Smooth muscle cell (in vitro differentiated cells): ENCODE measurements around the gene C21orf91. TPM values are rescaled to one million over a fixed set of nuclear protein-coding genes. Genes with fewer than 3 reads are reported as not detected.

Experiments used
- DNase-seq: peaks from one replicate; lab custom pipeline; 2025; ENCODE audit not compliant: unreplicated experiment; lab: John Stamatoyannopoulos, UW
- H2AFZ ChIP-seq: fragments of 200-600 bp; sonication (generic); 2 replicates; pipeline ENCODE4 v1.6.0; 2016; ENCODE audit warnings: antibody characterized with exemption, low read depth, mild to moderate bottlenecking
- H3F3A ChIP-seq: fragments of 200-600 bp; sonication (generic); 2 replicates; pipeline ENCODE4 v1.6.0; 2017; ENCODE audit warnings: antibody characterized with exemption, low read depth
- H3K27ac ChIP-seq: fragments of 200-600 bp; sonication (generic); 2 replicates; pipeline ENCODE4 v1.5.1; 2016; ENCODE audit warnings: low read depth, mild to moderate bottlenecking
- H3K27me3 ChIP-seq: fragments of 200-600 bp; sonication (generic); 2 replicates; pipeline ENCODE4 v1.6.1; 2016; ENCODE audit warnings: low read depth, mild to moderate bottlenecking
- H3K36me3 ChIP-seq: fragments of 200-600 bp; sonication (generic); 2 replicates; pipeline ENCODE4 v1.5.1; 2016; ENCODE audit warnings: low read depth
- H3K4me1 ChIP-seq: fragments of 200-600 bp; sonication (generic); 2 replicates; pipeline ENCODE4 v1.5.1; 2016; ENCODE audit warnings: low read depth
- H3K4me2 ChIP-seq: fragments of 200-600 bp; sonication (generic); 2 replicates; pipeline ENCODE4 v1.6.0; 2016; ENCODE audit warnings: mild to moderate bottlenecking
- H3K4me3 ChIP-seq: fragments of 200-600 bp; sonication (generic); 2 replicates; pipeline ENCODE4 v1.5.1; 2016; ENCODE audit warnings: mild to moderate bottlenecking
- H3K79me2 ChIP-seq: fragments of 200-600 bp; sonication (generic); 2 replicates; pipeline ENCODE4 v1.6.0; 2016; ENCODE audit warnings: low read depth, mild to moderate bottlenecking
- H3K9ac ChIP-seq: fragments of 200-600 bp; sonication (generic); 2 replicates; pipeline ENCODE4 v1.6.0; 2016; ENCODE audit warnings: low read depth
- H3K9me3 ChIP-seq: fragments of 200-600 bp; sonication (generic); replicated peaks from 2 replicates; pipeline ENCODE4 v1.5.1; 2016; ENCODE audit warnings: low read depth
- H4K20me1 ChIP-seq: fragments of 200-600 bp; sonication (generic); 2 replicates; pipeline ENCODE4 v1.6.0; 2016; ENCODE audit warnings: low read depth
- WGBS: methylation state at CpG from one replicate; pipeline ENCODE4 v1.1.7; 2016; ENCODE audit warnings: low lambda C conversion rate; 5-methylcytosine and 5-hydroxymethylcytosine counted together
- polyA plus RNA-seq: library from polyadenylated mRNA; unstranded; fragments of >200 nt; fragmentation: Nextera tagmentation; extraction: Ambion mirVana; gene quantifications from 2 replicates; pipeline ENCODE4 v1.2.1, GENCODE V29; 2016
- total RNA-seq: library from RNA; depleted of rRNA; stranded (reverse); fragments of >200 nt; gene quantifications from 2 replicates; pipeline ENCODE4 v1.2.3, GENCODE V29; 2014
- TF ChIP-seq, protein P1 (sequence below): fragments of 200-600 bp; sonication (generic); IDR thresholded peaks from 2 replicates; pipeline ENCODE4 v1.5.1; 2017; ENCODE audit warnings: borderline replicate concordance, mild to moderate bottlenecking, antibody characterized with exemption; ENCODE audit not compliant: insufficient read depth, poor library complexity, severe bottlenecking

C21orf91 gene
- total and polyA plus RNA-seq, 2 experiments from 2014 or later = 4.8 to 11.5 TPM

DNA sequence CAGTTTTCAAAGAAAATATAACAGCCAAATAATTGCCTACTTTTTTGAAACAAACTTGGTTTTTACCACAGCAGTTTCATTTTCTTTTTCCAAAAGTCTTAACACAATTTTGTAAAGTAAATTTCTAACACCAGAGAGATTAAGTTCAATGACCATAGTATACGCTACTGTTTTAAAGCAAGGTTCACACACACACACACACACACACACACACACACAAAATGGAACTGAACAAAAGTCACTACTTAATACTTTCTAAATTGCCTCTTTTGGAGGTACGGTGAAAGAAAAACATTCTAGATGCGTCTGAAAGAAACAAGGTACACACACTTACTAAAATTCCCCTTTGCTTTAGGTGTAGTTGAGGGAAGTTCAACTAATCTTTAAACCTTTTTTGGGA, 30.1 kb downstream of the C21orf91 start:
- no peak for DNase-seq
- no peaks in the 10 kb centered on the region for H3K79me2 ChIP-seq
- H3F3A ChIP-seq = no peaks in the 10 kb centered on the region
- no peaks in the 10 kb centered on the region for H3K27me3 ChIP-seq
- no peak overlapping the region for H3K4me2 ChIP-seq
- H3K36me3 ChIP-seq = peaks cover 6% of the 10 kb centered on the region
- H3K9ac ChIP-seq = no peak overlapping the region
- H3K4me3 ChIP-seq = no peak overlapping the region
- H3K4me1 ChIP-seq = no peaks in the 10 kb centered on the region
- TF ChIP-seq, protein P1, sequence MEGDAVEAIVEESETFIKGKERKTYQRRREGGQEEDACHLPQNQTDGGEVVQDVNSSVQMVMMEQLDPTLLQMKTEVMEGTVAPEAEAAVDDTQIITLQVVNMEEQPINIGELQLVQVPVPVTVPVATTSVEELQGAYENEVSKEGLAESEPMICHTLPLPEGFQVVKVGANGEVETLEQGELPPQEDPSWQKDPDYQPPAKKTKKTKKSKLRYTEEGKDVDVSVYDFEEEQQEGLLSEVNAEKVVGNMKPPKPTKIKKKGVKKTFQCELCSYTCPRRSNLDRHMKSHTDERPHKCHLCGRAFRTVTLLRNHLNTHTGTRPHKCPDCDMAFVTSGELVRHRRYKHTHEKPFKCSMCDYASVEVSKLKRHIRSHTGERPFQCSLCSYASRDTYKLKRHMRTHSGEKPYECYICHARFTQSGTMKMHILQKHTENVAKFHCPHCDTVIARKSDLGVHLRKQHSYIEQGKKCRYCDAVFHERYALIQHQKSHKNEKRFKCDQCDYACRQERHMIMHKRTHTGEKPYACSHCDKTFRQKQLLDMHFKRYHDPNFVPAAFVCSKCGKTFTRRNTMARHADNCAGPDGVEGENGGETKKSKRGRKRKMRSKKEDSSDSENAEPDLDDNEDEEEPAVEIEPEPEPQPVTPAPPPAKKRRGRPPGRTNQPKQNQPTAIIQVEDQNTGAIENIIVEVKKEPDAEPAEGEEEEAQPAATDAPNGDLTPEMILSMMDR = no peak
- WGBS = 73% methylated on average over 3 of the region's 3 CpGs
- no peaks in the 10 kb centered on the region for H3K9me3 ChIP-seq
- no peak overlapping the region for H3K27ac ChIP-seq
- H2AFZ ChIP-seq = no peak overlapping the region
- H4K20me1 ChIP-seq = no peaks in the 10 kb centered on the region

DNA sequence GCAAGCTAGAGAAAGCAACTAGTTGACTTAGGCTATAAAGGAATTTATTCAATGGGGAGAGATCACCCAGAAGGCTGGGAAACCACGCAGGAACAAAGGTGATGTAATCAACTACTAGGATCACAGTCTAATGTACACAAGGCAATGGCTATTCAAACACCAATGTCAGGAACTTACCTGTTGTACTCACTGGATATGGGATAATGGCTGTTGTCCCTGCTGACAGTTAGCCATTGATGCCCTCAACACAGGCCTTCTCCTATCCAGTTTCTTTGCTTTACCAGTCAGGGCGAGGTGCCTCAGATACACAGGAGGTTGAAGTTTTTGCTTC, 32.3 kb downstream of the C21orf91 start:
- Histone ChIP-seq H3F3A (no peaks in the 10 kb centered on the region), H3K4me3 (no peak overlapping the region), H3K4me2 (no peak overlapping the region), H3K79me2 (no peaks in the 10 kb centered on the region), H4K20me1 (no peaks in the 10 kb centered on the region), H3K27me3 (no peaks in the 10 kb centered on the region), H3K27ac (no peak overlapping the region), H3K36me3 (peaks cover 6% of the 10 kb centered on the region), H3K4me1 (no peaks in the 10 kb centered on the region), H3K9me3 (no peaks in the 10 kb centered on the region), H2AFZ (no peak overlapping the region), H3K9ac (no peak overlapping the region)
- 98% methylated on average over 2 of the region's 2 CpGs for WGBS
- no peak for DNase-seq
- TF ChIP-seq, protein P1 = no peak

DNA sequence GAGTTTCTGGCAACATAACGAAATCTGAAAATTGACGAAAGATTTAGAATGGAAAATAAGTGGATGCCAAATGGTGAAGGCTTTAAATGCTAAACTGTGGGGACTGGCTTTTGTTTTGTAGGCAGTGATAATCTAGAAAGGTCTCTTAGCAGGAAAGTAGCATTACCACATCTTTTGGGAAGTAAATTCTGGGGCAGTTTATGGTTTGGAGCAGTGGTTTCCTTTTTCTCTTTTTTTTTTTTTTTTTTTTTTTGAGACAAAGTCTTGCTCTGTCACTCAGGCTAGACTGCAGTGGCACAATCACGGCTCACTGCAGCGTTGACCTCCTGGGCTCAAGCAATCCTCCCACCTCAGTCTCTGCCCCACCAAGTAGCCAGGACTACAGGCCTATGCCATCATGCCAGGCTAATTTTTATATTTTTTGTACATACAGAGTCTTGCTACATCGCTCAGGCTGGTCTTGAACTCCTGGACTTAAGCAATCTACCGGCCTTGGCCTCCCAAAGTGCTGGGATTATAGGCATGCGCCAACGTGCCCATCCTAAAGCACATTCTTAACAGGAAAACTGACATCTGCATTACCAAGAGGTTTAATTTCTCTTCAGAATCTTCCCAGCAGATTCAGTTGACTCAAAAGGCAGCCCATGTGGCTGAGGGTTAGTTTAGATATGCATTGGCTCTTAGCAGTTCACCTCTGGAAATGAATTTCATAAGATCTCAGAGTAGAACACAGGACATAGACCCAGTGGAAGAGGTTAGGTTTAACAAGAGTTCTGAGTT, 32.9 kb downstream of the C21orf91 start:
- no peak overlapping the region for H3K4me2 ChIP-seq
- H3K9ac ChIP-seq = no peak overlapping the region
- no peak overlapping the region for H2AFZ ChIP-seq
- H4K20me1 ChIP-seq = no peaks in the 10 kb centered on the region
- H3K4me3 ChIP-seq = no peak overlapping the region
- H3K27ac ChIP-seq = no peak overlapping the region
- H3K9me3 ChIP-seq = no peaks in the 10 kb centered on the region
- DNase-seq = no peak
- H3K27me3 ChIP-seq = no peaks in the 10 kb centered on the region
- no peaks in the 10 kb centered on the region for H3F3A ChIP-seq
- peaks cover 6% of the 10 kb centered on the region for H3K36me3 ChIP-seq
- TF ChIP-seq, protein P1 = no peak
- no peaks in the 10 kb centered on the region for H3K4me1 ChIP-seq
- WGBS = over 99% methylated on average over 7 of the region's 8 CpGs
- H3K79me2 ChIP-seq = no peaks in the 10 kb centered on the region

DNA sequence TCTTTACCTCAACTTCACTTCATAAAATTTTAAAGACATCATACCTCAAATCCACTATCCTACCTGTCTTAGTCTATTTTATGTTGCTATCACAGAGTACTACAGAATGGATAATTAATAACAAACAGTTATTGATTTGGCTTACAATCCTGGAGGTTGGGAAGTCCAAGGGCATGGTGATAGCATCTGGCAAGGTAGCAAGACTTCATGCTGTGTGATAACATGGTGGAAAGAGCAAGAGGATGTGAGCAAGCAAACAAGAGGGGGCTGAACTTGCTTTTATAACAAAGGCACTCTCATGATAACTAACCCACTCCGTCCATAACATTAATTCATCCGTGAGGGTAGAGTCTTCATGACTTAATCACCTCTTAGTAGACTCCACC, 33.8 kb downstream of the C21orf91 start:
- H3F3A ChIP-seq = no peaks in the 10 kb centered on the region
- peaks cover 6% of the 10 kb centered on the region for H3K36me3 ChIP-seq
- no peaks in the 10 kb centered on the region for H3K27me3 ChIP-seq
- no peak for DNase-seq
- WGBS = 97% methylated on average over 2 of the region's 2 CpGs
- H3K4me2 ChIP-seq = no peak overlapping the region
- H3K9ac ChIP-seq = no peak overlapping the region
- TF ChIP-seq, protein P1 = no peak
- no peak overlapping the region for H3K27ac ChIP-seq
- no peaks in the 10 kb centered on the region for H3K4me1 ChIP-seq
- H3K79me2 ChIP-seq = no peaks in the 10 kb centered on the region
- H4K20me1 ChIP-seq = no peaks in the 10 kb centered on the region
- no peak overlapping the region for H3K4me3 ChIP-seq
- no peak overlapping the region for H2AFZ ChIP-seq
- H3K9me3 ChIP-seq = no peaks in the 10 kb centered on the region
